ENCODE results near the gene PROK1.

DNA sequence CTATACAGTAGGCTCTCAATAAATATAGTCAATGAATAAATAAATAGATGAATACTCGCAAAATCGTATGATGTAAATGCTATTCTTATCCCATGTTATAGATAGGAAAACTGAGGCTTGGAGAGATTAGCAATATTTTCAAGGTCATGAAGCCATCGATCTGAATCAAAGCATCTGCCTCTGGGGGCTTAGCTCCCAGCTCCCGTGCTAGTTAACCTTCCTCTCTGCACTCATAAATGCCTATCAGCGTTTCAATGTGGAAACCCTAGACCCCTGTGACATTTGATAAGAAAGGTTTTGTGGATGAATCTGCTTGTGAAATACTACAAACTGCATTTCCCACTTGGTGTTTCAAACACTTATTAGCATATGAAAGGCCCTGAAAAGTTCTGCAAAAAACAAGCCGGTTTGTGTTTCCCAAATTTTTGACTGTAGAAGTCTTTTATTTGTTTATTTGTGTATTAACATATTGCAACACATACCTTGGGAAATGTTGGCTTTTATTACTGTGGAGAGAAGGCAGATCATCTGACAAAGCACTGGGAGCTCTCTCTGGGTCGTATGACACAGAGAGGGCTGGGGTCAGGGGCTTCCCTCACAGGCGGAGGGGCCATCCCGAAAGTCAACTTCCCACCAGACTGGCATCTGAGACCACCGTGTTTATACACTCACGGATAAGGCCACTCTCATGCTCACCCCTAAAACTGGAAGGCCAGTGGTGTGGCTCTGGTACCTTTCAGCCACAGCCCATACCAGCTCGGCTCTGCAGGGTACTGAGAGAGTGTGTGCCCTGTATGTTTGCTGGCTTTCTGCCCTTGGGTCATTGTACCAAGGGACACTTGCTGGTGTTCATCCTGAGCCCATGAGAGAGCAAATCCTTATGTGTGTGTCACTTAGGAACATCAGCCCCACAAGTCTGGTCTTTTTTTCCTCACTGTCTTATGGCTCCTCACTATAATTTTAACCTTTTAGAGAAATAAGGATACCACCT is 993 bp upstream of the PROK1 start:
- TF ChIP-seq, protein P1, sequence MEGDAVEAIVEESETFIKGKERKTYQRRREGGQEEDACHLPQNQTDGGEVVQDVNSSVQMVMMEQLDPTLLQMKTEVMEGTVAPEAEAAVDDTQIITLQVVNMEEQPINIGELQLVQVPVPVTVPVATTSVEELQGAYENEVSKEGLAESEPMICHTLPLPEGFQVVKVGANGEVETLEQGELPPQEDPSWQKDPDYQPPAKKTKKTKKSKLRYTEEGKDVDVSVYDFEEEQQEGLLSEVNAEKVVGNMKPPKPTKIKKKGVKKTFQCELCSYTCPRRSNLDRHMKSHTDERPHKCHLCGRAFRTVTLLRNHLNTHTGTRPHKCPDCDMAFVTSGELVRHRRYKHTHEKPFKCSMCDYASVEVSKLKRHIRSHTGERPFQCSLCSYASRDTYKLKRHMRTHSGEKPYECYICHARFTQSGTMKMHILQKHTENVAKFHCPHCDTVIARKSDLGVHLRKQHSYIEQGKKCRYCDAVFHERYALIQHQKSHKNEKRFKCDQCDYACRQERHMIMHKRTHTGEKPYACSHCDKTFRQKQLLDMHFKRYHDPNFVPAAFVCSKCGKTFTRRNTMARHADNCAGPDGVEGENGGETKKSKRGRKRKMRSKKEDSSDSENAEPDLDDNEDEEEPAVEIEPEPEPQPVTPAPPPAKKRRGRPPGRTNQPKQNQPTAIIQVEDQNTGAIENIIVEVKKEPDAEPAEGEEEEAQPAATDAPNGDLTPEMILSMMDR (IDR thresholded peaks at IDR 0.05) = no peak
- TF ChIP-seq POLR2A (IDR thresholded peaks at IDR 0.05) = no peak
- TF ChIP-seq POLR2AphosphoS5 (IDR thresholded peaks at IDR 0.05) = no peak
- TF ChIP-seq EP300 (IDR thresholded peaks at IDR 0.05) = no peak
